CD4-positive, alpha-beta T cell treated with Interleukin-21 for 1 hour (primary cell): ENCODE results near the gene GLTP.

Source experiments
- DNase-seq: peaks from one replicate; pipeline ENCODE4 v3.0.0-alpha.2; 2020

The GLTP gene

GRCh38 chr12:109840305-109841074 lies 39.9 kb downstream of the GLTP start:
- DNase-seq: no peak

- no peak for DNase-seq
Observed at GRCh38 chr12:109839444-109839843, 40.9 kb downstream of the GLTP start.

GRCh38 chr12:109836916-109837315 lies 43.4 kb downstream of the GLTP start:
- DNase-seq: no peak

- DNase-seq: no peak
Observed at GRCh38 chr12:109835827-109836226, 44.5 kb downstream of the GLTP start.

GRCh38 chr12:109833307-109834189 lies 46.8 kb downstream of the GLTP start, which contains the start of gene TRPV4:
Gene TRPV4, minus strand, starts transcription at chr12:109833398. Its CDS starts 18,602 bp downstream, at chr12:109814796.
- DNase-seq: no peak

- no peak for DNase-seq
Observed at GRCh38 chr12:109832541-109833306, 47.6 kb downstream of the GLTP start.

- no peak for DNase-seq
Observed at GRCh38 chr12:109831929-109832328, 48.4 kb downstream of the GLTP start.

- DNase-seq: no peak
Observed at GRCh38 chr12:109831365-109831764, 49.0 kb downstream of the GLTP start.

GRCh38 chr12:109830718-109831117 lies 49.6 kb downstream of the GLTP start:
- DNase-seq: no peak

- DNase-seq: no peak
Observed at GRCh38 chr12:109830267-109830666, 50.1 kb downstream of the GLTP start.

- no peak for DNase-seq
Observed at GRCh38 chr12:109829667-109830066, 50.7 kb downstream of the GLTP start.

GRCh38 chr12:109828754-109829511 lies 51.4 kb downstream of the GLTP start:
- DNase-seq: no peak

GRCh38 chr12:109827566-109828550 lies 52.5 kb downstream of the GLTP start:
- peak; percentile 31 for DNase-seq

GRCh38 chr12:109827080-109827479 lies 53.3 kb downstream of the GLTP start:
- DNase-seq: no peak

- no peak for DNase-seq
Observed at GRCh38 chr12:109824731-109825130, 55.6 kb downstream of the GLTP start.

GRCh38 chr12:109822951-109823411 lies 57.4 kb downstream of the GLTP start:
- DNase-seq: no peak

- no peak for DNase-seq
Observed at GRCh38 chr12:109822416-109822815, 57.9 kb downstream of the GLTP start.

- no peak for DNase-seq
Observed at GRCh38 chr12:109821968-109822367, 58.4 kb downstream of the GLTP start.

GRCh38 chr12:109820816-109821381 lies 59.4 kb downstream of the GLTP start:
- no peak for DNase-seq

GRCh38 chr12:109818905-109819500 lies 61.3 kb downstream of the GLTP start:
- DNase-seq: no peak
